Memory B cell (primary cell): ENCODE data around the gene CNIH3.
A peak's percentile ranks its signal among the peaks of the same experiment; 100 is the strongest.

Experiments used
- ATAC-seq: fragments of 150-1000 bp; cut with Tn5 transposase; 2 replicates; pipeline ENCODE4 v1.10.0; 2021; ENCODE audit warnings: low read depth, mild to moderate bottlenecking, moderate library complexity
- DNase-seq, 2 donors: peaks; one replicate each; pipeline ENCODE4 v3.0.0; 2022; ENCODE audit warnings: low spot score in 2 of 2
- H3K27ac Mint-ChIP-seq: one replicate; pipeline ENCODE4 v1.8.0; 2022; ENCODE audit warnings: mild to moderate bottlenecking, moderate library complexity, mixed read lengths
- H3K27me3 Mint-ChIP-seq: one replicate; pipeline ENCODE4 v1.8.0; 2022; ENCODE audit warnings: mixed read lengths
- H3K36me3 Mint-ChIP-seq: one replicate; pipeline ENCODE4 v1.8.0; 2022; ENCODE audit warnings: mild to moderate bottlenecking, mixed read lengths
- H3K4me1 Mint-ChIP-seq: one replicate; pipeline ENCODE4 v1.8.0; 2022; ENCODE audit warnings: mixed read lengths
- H3K4me3 Mint-ChIP-seq: one replicate; pipeline ENCODE4 v1.8.0; 2022; ENCODE audit warnings: mild to moderate bottlenecking, moderate library complexity, mixed read lengths
- H3K9me3 Mint-ChIP-seq: one replicate; pipeline ENCODE4 v1.8.0; 2022; ENCODE audit warnings: mixed read lengths

The CNIH3 gene

GRCh38 chr1:224734261-224734935, 118.3 kb downstream of the CNIH3 start:
- Mint-ChIP-seq H3K36me3 (no peaks in the 10 kb centered on the region), H3K27me3 (peaks cover 10% of the 10 kb centered on the region), H3K4me1 (peaks cover 4% of the 10 kb centered on the region), H3K4me3 (no peak overlapping the region), H3K27ac (no peak overlapping the region), H3K9me3 (no peaks in the 10 kb centered on the region)
- DNase-seq (no peak), ATAC-seq (no peak)

- Mint-ChIP-seq H3K9me3 (no peaks in the 10 kb centered on the region), H3K36me3 (no peaks in the 10 kb centered on the region), H3K27me3 (peaks cover 10% of the 10 kb centered on the region), H3K4me1 (peaks cover 4% of the 10 kb centered on the region), H3K4me3 (no peak overlapping the region), H3K27ac (no peak overlapping the region)
- DNase-seq (no peak), ATAC-seq (no peak)
Observed at GRCh38 chr1:224735159-224735558, 119.0 kb downstream of the CNIH3 start.

GRCh38 chr1:224736619-224737352, 120.7 kb downstream of the CNIH3 start:
- Mint-ChIP-seq H3K9me3 (no peaks in the 10 kb centered on the region), H3K36me3 (no peaks in the 10 kb centered on the region), H3K27me3 (peaks cover 13% of the 10 kb centered on the region), H3K27ac (no peak overlapping the region), H3K4me3 (peak overlapping the region; percentile 59), H3K4me1 (peaks cover 4% of the 10 kb centered on the region)
- ATAC-seq (peak; percentile 55), DNase-seq (no peak)

- H3K9me3 Mint-ChIP-seq: no peaks in the 10 kb centered on the region
- H3K27ac Mint-ChIP-seq: no peak overlapping the region
- H3K36me3 Mint-ChIP-seq: no peaks in the 10 kb centered on the region
- peaks cover 4% of the 10 kb centered on the region for H3K4me1 Mint-ChIP-seq
- H3K4me3 Mint-ChIP-seq: no peak overlapping the region
- DNase-seq (no peak), ATAC-seq (no peak)
- H3K27me3 Mint-ChIP-seq: peaks cover 13% of the 10 kb centered on the region
Observed at GRCh38 chr1:224737353-224737727, 121.2 kb downstream of the CNIH3 start.

- H3K27ac Mint-ChIP-seq: no peak overlapping the region
- ATAC-seq: no peak
- no peaks in the 10 kb centered on the region for H3K36me3 Mint-ChIP-seq
Observed at GRCh38 chr1:224739303-224739996, 123.3 kb downstream of the CNIH3 start.

GRCh38 chr1:224739997-224740684, 124.0 kb downstream of the CNIH3 start:
- no peak for ATAC-seq
- no peak for DNase-seq
- H3K9me3 Mint-ChIP-seq: no peaks in the 10 kb centered on the region
- no peak overlapping the region for H3K27ac Mint-ChIP-seq
- no peak overlapping the region for H3K4me3 Mint-ChIP-seq
- H3K36me3 Mint-ChIP-seq: no peaks in the 10 kb centered on the region
- H3K4me1 Mint-ChIP-seq: peaks cover 2% of the 10 kb centered on the region
- H3K27me3 Mint-ChIP-seq: peaks cover 15% of the 10 kb centered on the region

More at GRCh38 chr1:224739303-224739996, 123.3 kb downstream of the CNIH3 start:
- Mint-ChIP-seq H3K27me3 (peaks cover 16% of the 10 kb centered on the region), H3K4me3 (no peak overlapping the region), H3K9me3 (no peaks in the 10 kb centered on the region), H3K4me1 (peaks cover 2% of the 10 kb centered on the region)
- no peak for DNase-seq

- Mint-ChIP-seq H3K27me3 (peaks cover 13% of the 10 kb centered on the region), H3K4me1 (peaks cover 2% of the 10 kb centered on the region), H3K27ac (no peak overlapping the region), H3K36me3 (no peaks in the 10 kb centered on the region), H3K4me3 (no peak overlapping the region), H3K9me3 (no peaks in the 10 kb centered on the region)
- DNase-seq (no peak), ATAC-seq (no peak)
Observed at GRCh38 chr1:224740685-224741052, 124.6 kb downstream of the CNIH3 start.

GRCh38 chr1:224742349-224742748, 126.2 kb downstream of the CNIH3 start:
- Mint-ChIP-seq H3K9me3 (no peaks in the 10 kb centered on the region), H3K4me1 (no peaks in the 10 kb centered on the region), H3K27ac (no peak overlapping the region), H3K27me3 (peaks cover 13% of the 10 kb centered on the region), H3K4me3 (no peak overlapping the region), H3K36me3 (no peaks in the 10 kb centered on the region)
- no peak for ATAC-seq
- DNase-seq: no peak

GRCh38 chr1:224743608-224744164, 127.6 kb downstream of the CNIH3 start:
- DNase-seq (no peak), ATAC-seq (no peak)
- Mint-ChIP-seq H3K27ac (no peak overlapping the region), H3K36me3 (no peaks in the 10 kb centered on the region), H3K4me3 (no peak overlapping the region), H3K27me3 (peaks cover 9% of the 10 kb centered on the region), H3K4me1 (no peaks in the 10 kb centered on the region), H3K9me3 (no peaks in the 10 kb centered on the region)

- DNase-seq (no peak), ATAC-seq (no peak)
- Mint-ChIP-seq H3K4me3 (no peak overlapping the region), H3K36me3 (no peaks in the 10 kb centered on the region), H3K4me1 (no peaks in the 10 kb centered on the region), H3K27me3 (peaks cover 9% of the 10 kb centered on the region), H3K9me3 (no peaks in the 10 kb centered on the region), H3K27ac (no peak overlapping the region)
Observed at GRCh38 chr1:224744521-224744920, 128.4 kb downstream of the CNIH3 start.

GRCh38 chr1:224745394-224745793, 129.3 kb downstream of the CNIH3 start:
- no peaks in the 10 kb centered on the region for H3K36me3 Mint-ChIP-seq
- H3K4me3 Mint-ChIP-seq: no peak overlapping the region
- no peaks in the 10 kb centered on the region for H3K4me1 Mint-ChIP-seq
- no peaks in the 10 kb centered on the region for H3K9me3 Mint-ChIP-seq
- H3K27ac Mint-ChIP-seq: no peak overlapping the region
- DNase-seq (no peak), ATAC-seq (no peak)
- H3K27me3 Mint-ChIP-seq: peaks cover 9% of the 10 kb centered on the region

GRCh38 chr1:224745924-224746323, 129.8 kb downstream of the CNIH3 start:
- Mint-ChIP-seq H3K9me3 (no peaks in the 10 kb centered on the region), H3K4me3 (no peak overlapping the region), H3K4me1 (no peaks in the 10 kb centered on the region), H3K27ac (no peak overlapping the region), H3K27me3 (peaks cover 11% of the 10 kb centered on the region), H3K36me3 (no peaks in the 10 kb centered on the region)
- ATAC-seq (no peak), DNase-seq (no peak)

- no peaks in the 10 kb centered on the region for H3K4me1 Mint-ChIP-seq
- H3K9me3 Mint-ChIP-seq: no peaks in the 10 kb centered on the region
- no peak overlapping the region for H3K4me3 Mint-ChIP-seq
- H3K27me3 Mint-ChIP-seq: peaks cover 14% of the 10 kb centered on the region
- DNase-seq: no peak
- ATAC-seq: no peak
- no peaks in the 10 kb centered on the region for H3K36me3 Mint-ChIP-seq
- H3K27ac Mint-ChIP-seq: no peak overlapping the region
Observed at GRCh38 chr1:224747578-224747977, 131.5 kb downstream of the CNIH3 start.

- DNase-seq (no peak), ATAC-seq (no peak)
- H3K4me1 Mint-ChIP-seq: no peaks in the 10 kb centered on the region
- peaks cover 9% of the 10 kb centered on the region for H3K27me3 Mint-ChIP-seq
- no peaks in the 10 kb centered on the region for H3K9me3 Mint-ChIP-seq
- H3K27ac Mint-ChIP-seq: no peak overlapping the region
- H3K4me3 Mint-ChIP-seq: no peak overlapping the region
- H3K36me3 Mint-ChIP-seq: no peaks in the 10 kb centered on the region
Observed at GRCh38 chr1:224749916-224750315, 133.8 kb downstream of the CNIH3 start.
